Neural progenitor cell (in vitro differentiated cells): ENCODE measurements around the gene HERC6. TPM values are rescaled to one million over a fixed set of nuclear protein-coding genes. Genes with fewer than 3 reads are reported as not detected.

Experiments used
- DNase-seq: peaks from one replicate; pipeline ENCODE4 v3.0.0-alpha.2; 2016; ENCODE audit warnings: low spot score
- H2AFZ ChIP-seq: fragments of 200-600 bp; sonication (generic); replicated peaks from 2 replicates; pipeline ENCODE4 v1.6.1; 2016; ENCODE audit warnings: antibody characterized with exemption
- H3F3A ChIP-seq: fragments of 200-600 bp; sonication (generic); 2 replicates; pipeline ENCODE4 v1.6.1; 2016; ENCODE audit warnings: antibody characterized with exemption, low read depth
- H3K27ac ChIP-seq: fragments of 200-600 bp; sonication (generic); 2 replicates; pipeline ENCODE4 v1.5.1; 2016; ENCODE audit warnings: mild to moderate bottlenecking
- H3K27me3 ChIP-seq: fragments of 200-600 bp; sonication (generic); 2 replicates; pipeline ENCODE4 v1.6.1; 2016; ENCODE audit warnings: mild to moderate bottlenecking, moderate library complexity
- H3K36me3 ChIP-seq: fragments of 200-600 bp; sonication (generic); 2 replicates; pipeline ENCODE4 v1.5.1; 2016
- H3K4me1 ChIP-seq: fragments of 200-600 bp; sonication (generic); 2 replicates; pipeline ENCODE4 v1.6.1; 2016; ENCODE audit warnings: mixed run types
- H3K4me2 ChIP-seq: fragments of 200-600 bp; sonication (generic); 2 replicates; pipeline ENCODE4 v1.6.1; 2016
- H3K4me3 ChIP-seq: fragments of 200-600 bp; sonication (generic); 2 replicates; pipeline ENCODE4 v1.5.1; 2016
- H3K79me2 ChIP-seq: fragments of 200-600 bp; sonication (generic); 2 replicates; pipeline ENCODE4 v1.6.1; 2016; ENCODE audit warnings: low read depth
- H3K9ac ChIP-seq: fragments of 200-600 bp; sonication (generic); 2 replicates; pipeline ENCODE4 v1.6.1; 2016
- H3K9me3 ChIP-seq: fragments of 200-600 bp; sonication (generic); 2 replicates; pipeline ENCODE4 v1.5.1; 2016; ENCODE audit warnings: low read depth
- H4K20me1 ChIP-seq: fragments of 200-600 bp; sonication (generic); 2 replicates; pipeline ENCODE4 v1.6.1; 2016; ENCODE audit warnings: low read depth
- H3K27ac Mint-ChIP-seq: 3 replicates; pipeline ENCODE4 v1.8.0; 2021; ENCODE audit warnings: mixed read lengths
- H3K27me3 Mint-ChIP-seq: 2 replicates; pipeline ENCODE4 v1.8.0; 2022; ENCODE audit warnings: low read depth, mild to moderate bottlenecking, inconsistent platforms, moderate library complexity, mixed read lengths; ENCODE audit not compliant: insufficient read depth
- H3K36me3 Mint-ChIP-seq: 3 replicates; pipeline ENCODE4 v1.8.0; 2021; ENCODE audit warnings: mixed read lengths
- H3K4me1 Mint-ChIP-seq: 3 replicates; pipeline ENCODE4 v1.8.0; 2021; ENCODE audit warnings: mixed read lengths
- H3K4me3 Mint-ChIP-seq: 3 replicates; pipeline ENCODE4 v1.8.0; 2021; ENCODE audit warnings: mild to moderate bottlenecking, moderate library complexity, mixed read lengths
- H3K9me3 Mint-ChIP-seq: 3 replicates; pipeline ENCODE4 v1.8.0; 2020; ENCODE audit warnings: mixed read lengths
- EZH2 ChIP-seq: fragments of 200-600 bp; sonication (generic); IDR thresholded peaks from 2 replicates; pipeline ENCODE4 v1.6.1; 2017; ENCODE audit warnings: antibody characterized with exemption, mild to moderate bottlenecking, moderate library complexity
- EZH2phosphoT487 ChIP-seq: fragments of 200-600 bp; sonication (generic); IDR thresholded peaks from 2 replicates; pipeline ENCODE4 v1.6.1; 2017; ENCODE audit warnings: antibody characterized with exemption
- total RNA-seq: library from RNA; depleted of rRNA; stranded (reverse); fragments of >200 nt; gene quantifications from 2 replicates; pipeline ENCODE4 v1.2.3, GENCODE V29; 2015; ENCODE audit warnings: low replicate concordance
- TF ChIP-seq, protein P1 (sequence below): fragments of 200-600 bp; sonication (generic); IDR thresholded peaks from 2 replicates; pipeline ENCODE4 v1.5.1; 2017; ENCODE audit warnings: antibody characterized with exemption, mild to moderate bottlenecking

HERC6 gene
- total RNA-seq, 1 donor from 2014 or later: 0.24 TPM

DNA sequence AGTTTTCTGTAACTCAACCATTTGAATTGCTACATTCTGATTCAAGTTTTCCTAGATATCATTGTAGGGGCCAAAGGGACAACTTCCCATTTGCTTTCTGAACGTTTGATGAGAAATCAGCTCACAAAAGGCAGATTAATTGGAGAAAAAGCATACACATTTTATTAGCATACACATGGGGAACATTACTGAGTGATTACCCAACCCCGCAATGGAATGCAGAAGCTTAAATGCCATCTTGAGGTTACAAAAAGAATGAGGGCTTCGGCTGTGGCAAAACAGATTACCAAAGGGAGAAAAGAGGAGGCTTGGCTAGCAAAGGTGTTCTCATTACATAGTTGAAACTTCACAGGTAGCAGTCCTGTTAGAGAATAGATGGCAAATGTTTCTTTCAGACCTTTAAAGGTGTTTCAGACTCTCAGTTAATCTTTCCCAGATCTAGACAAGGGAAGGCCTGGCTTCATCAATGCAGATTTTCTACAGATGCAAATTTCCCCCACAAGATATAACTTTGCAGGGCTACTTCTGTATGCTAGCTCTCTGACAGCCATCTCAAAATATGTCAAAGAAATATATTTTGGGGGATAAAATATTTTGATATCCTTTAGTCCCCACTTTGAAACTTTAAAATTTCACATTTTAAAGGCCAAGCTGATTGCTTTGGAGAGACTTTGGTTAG is 26.5 kb upstream of the HERC6 start:
- Histone ChIP-seq H3K36me3 (peaks cover 5% of the 10 kb centered on the region), H3K4me3 (no peak overlapping the region), H3K27ac (no peak overlapping the region), H3K79me2 (no peaks in the 10 kb centered on the region), H4K20me1 (no peaks in the 10 kb centered on the region), H3K27me3 (no peaks in the 10 kb centered on the region), H2AFZ (no peak overlapping the region), H3F3A (no peaks in the 10 kb centered on the region), H3K9ac (no peak overlapping the region), H3K4me1 (no peaks in the 10 kb centered on the region), H3K4me2 (no peak overlapping the region), H3K9me3 (peaks cover 3% of the 10 kb centered on the region)
- Mint-ChIP-seq H3K27me3 (no peaks in the 10 kb centered on the region), H3K4me3 (no peak overlapping the region), H3K36me3 (no peaks in the 10 kb centered on the region), H3K9me3 (peaks cover 9% of the 10 kb centered on the region), H3K4me1 (peaks cover 3% of the 10 kb centered on the region), H3K27ac (no peak overlapping the region)
- no peak for TF ChIP-seq EZH2phosphoT487
- no peak for TF ChIP-seq EZH2
- TF ChIP-seq, protein P1, sequence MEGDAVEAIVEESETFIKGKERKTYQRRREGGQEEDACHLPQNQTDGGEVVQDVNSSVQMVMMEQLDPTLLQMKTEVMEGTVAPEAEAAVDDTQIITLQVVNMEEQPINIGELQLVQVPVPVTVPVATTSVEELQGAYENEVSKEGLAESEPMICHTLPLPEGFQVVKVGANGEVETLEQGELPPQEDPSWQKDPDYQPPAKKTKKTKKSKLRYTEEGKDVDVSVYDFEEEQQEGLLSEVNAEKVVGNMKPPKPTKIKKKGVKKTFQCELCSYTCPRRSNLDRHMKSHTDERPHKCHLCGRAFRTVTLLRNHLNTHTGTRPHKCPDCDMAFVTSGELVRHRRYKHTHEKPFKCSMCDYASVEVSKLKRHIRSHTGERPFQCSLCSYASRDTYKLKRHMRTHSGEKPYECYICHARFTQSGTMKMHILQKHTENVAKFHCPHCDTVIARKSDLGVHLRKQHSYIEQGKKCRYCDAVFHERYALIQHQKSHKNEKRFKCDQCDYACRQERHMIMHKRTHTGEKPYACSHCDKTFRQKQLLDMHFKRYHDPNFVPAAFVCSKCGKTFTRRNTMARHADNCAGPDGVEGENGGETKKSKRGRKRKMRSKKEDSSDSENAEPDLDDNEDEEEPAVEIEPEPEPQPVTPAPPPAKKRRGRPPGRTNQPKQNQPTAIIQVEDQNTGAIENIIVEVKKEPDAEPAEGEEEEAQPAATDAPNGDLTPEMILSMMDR: no peak
- no peak for DNase-seq

DNA sequence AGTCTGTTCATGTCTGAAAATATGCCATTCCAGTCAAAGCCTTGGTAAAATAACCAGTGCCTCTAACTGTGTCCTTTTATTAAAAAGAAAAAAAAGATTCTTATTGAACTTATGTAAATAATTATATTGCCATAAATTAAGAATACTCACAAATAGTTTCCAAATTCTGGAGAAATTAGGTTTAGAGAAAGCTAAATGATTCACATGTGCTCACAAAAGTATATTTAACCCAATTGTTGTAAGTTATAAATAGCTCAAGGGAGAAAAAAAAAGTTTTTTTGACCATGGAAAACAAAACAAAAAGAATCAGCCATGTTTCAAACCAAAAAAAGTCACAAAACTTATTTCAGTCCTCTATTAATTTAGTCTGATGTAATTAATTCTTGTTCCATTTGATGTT is 25.3 kb upstream of the HERC6 start:
- no peak for TF ChIP-seq EZH2phosphoT487
- TF ChIP-seq, protein P1: no peak
- TF ChIP-seq EZH2: no peak
- H3K36me3 Mint-ChIP-seq: no peaks in the 10 kb centered on the region
- no peak for DNase-seq

DNA sequence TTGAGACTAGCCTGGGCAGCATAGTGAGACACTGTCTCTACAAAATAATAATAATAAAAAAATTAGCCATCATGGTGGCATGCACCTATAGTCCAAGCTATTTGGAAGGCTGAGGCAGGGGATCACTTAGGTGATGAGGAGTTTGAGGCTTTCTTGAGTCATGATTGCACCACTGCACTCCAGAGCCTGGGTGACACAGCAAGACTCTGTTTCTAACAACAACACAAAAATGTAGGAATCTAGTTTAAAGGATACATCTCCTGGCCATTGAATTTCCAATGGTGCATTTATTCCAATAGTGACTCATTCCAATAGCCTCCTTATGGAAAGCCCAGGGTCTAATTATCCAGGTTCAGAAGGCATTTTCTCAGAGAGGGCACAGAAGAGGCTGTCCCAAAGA is 21.9 kb upstream of the HERC6 start:
- Histone ChIP-seq H3K79me2 (no peaks in the 10 kb centered on the region), H2AFZ (no peak overlapping the region), H3K27me3 (no peaks in the 10 kb centered on the region), H4K20me1 (no peaks in the 10 kb centered on the region), H3K36me3 (peaks cover 5% of the 10 kb centered on the region), H3K4me1 (no peaks in the 10 kb centered on the region), H3K9ac (no peak overlapping the region), H3F3A (no peaks in the 10 kb centered on the region), H3K4me3 (no peak overlapping the region), H3K4me2 (no peak overlapping the region), H3K9me3 (peaks cover 3% of the 10 kb centered on the region), H3K27ac (no peak overlapping the region)
- TF ChIP-seq, protein P1: no peak
- TF ChIP-seq EZH2phosphoT487 (no peak), EZH2 (no peak)
- no peaks in the 10 kb centered on the region for H3K27me3 Mint-ChIP-seq
- H3K36me3 Mint-ChIP-seq: no peaks in the 10 kb centered on the region
- no peak overlapping the region for H3K27ac Mint-ChIP-seq
- H3K4me1 Mint-ChIP-seq: peaks cover 3% of the 10 kb centered on the region
- no peak for DNase-seq
- peaks cover 28% of the 10 kb centered on the region for H3K9me3 Mint-ChIP-seq
- H3K4me3 Mint-ChIP-seq: no peak overlapping the region

More for the DNA sequence above, 25.3 kb upstream of the HERC6 start:
- peaks cover 3% of the 10 kb centered on the region for H3K9me3 ChIP-seq
- no peak overlapping the region for H3K4me3 ChIP-seq
- H4K20me1 ChIP-seq: no peaks in the 10 kb centered on the region
- no peaks in the 10 kb centered on the region for H3F3A ChIP-seq
- H3K36me3 ChIP-seq: peaks cover 5% of the 10 kb centered on the region
- H3K9ac ChIP-seq: no peak overlapping the region
- H3K4me1 Mint-ChIP-seq: peaks cover 3% of the 10 kb centered on the region
- H3K27ac Mint-ChIP-seq: no peak overlapping the region
- no peaks in the 10 kb centered on the region for H3K4me1 ChIP-seq
- H2AFZ ChIP-seq: no peak overlapping the region
- H3K27ac ChIP-seq: no peak overlapping the region
- H3K9me3 Mint-ChIP-seq: peaks cover 15% of the 10 kb centered on the region
- H3K27me3 ChIP-seq: no peaks in the 10 kb centered on the region
- no peak overlapping the region for H3K4me2 ChIP-seq
- H3K27me3 Mint-ChIP-seq: no peaks in the 10 kb centered on the region
- no peak overlapping the region for H3K4me3 Mint-ChIP-seq
- H3K79me2 ChIP-seq: no peaks in the 10 kb centered on the region
